ENCODE data around the gene TIMM9.

TIMM9 gene

DNA sequence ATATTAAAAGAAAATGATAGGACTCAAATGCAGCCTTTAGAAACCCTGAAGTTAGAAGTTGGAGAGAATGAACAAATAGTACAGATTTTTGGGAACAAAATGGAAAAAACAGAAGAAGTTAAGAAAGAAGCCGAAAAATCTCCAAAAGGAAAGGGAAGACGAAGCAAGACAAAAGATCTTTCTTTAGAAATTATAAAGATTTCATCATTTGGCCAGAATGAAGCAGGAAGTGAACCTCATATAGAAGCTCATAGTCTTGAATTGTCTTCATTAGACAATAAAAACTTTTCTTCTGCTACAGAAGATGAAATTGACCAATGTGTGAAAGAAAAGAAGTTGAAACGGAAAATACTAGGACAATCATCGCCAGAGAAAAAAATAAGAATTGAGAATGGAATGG lies 63.0 kb downstream of the TIMM9 start:
- TF ChIP-seq GATA3 (IDR thresholded peaks at IDR 0.05; ENCODE audit: low read depth, low read length) = no peak
- TF ChIP-seq GATA2 (IDR thresholded peaks at IDR 0.05; ENCODE audit: low read depth, low read length) = no peak

DNA sequence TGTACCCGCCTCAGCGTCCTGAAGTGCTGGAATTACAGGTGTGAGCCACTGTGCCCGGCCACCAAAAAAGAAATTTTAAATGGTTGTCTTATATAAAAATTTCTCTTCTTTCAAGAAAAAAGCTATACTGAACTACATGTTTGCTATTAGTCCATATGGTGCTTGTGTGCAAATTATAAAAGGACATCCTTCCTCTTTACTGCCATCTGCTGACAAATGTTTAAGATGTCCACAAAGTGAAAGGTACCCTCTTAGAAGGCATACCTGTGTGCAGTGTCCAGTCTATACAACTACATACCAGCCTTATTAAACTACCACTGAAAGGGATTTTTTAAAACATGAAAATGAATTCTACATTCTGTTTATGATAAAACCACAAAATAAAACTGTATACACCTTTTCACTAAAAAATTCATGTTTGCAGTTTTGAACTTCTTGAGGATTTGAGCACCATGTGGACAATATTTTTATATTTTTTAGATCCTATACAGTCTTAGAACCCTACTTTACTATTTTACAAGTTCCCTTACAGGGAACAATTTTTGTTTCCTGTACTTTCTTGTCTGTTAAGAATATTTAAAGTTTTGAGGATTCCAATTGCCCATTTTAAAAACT lies 64.4 kb downstream of the TIMM9 start:
- no peak for TF ChIP-seq GATA3 (IDR thresholded peaks at IDR 0.05; ENCODE audit: low read depth, low read length)
- TF ChIP-seq GATA2 (IDR thresholded peaks at IDR 0.05; ENCODE audit: low read depth, low read length) = no peak
